Renal pelvis (tissue), 4 donors: ENCODE results near the gene SRPK2. TPM values are rescaled to one million over a fixed set of nuclear protein-coding genes. Genes with fewer than 3 reads are reported as not detected.

Experiments
- DNase-seq: peaks from one replicate; pipeline ENCODE4 v3.0.0-alpha.2; 2013
- polyA plus RNA-seq, 3 donors: library from polyadenylated mRNA; unstranded; fragments of 120-200 nt; gene quantifications; one replicate each; pipeline ENCODE4 v1.2.1, GENCODE V29; 2013; ENCODE audit not compliant: insufficient read length in 3 of 3

The SRPK2 gene
- polyA plus RNA-seq, 3 donors, result 46.1 to 47.5 (median 47.4) TPM

DNA sequence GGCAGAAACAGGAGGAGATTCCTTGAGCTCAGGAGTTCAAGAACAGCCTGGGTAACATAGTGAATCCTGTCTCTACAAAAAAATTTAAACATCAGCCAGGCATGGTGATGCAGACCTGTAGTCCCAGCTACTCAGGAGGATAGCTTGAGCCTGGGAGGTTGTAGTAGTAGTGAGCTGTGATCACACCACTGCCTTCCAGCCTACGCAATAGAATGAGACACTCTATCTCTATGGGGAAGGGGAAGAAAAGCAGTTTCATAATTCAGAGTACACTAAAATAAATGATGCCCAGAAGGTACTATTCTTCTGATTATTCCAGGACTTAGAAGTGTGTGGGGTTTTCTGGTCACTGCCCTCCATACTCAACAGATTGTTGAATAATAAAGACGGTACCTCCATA lies 197.4 kb downstream of the SRPK2 start:
- no peak for DNase-seq

DNA sequence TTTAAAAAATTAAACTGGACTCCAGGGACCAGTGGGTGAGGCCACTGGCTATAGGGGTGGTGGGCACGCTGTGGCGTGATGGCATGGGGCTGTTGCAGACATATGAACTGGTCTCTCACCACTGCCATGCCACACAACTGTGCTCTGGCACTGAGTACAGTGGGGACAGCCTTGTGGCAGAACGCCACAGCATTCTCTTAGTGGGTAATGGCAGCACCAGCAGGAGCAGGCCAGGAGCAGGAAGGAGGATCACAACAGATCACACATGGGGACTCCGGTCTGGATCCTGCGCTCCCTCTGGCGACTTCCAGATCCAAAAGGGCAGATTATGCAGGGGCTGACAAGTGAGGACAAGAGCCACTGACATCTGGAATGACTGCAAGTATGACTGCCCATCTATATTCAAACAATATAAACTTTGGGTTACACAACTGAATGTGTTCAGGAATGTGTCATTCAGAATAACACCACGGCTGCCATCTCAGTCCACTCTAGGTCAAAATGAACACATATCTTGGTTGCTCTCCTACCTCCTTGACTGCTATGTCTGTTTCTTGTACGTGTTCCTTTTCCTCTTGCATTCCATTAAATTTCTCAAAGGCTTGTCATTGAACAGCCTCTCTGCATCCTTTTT lies 198.7 kb downstream of the SRPK2 start:
- DNase-seq, result no peak

GRCh38 chr7:105188201-105188600 lies 200.5 kb downstream of the SRPK2 start:
- DNase-seq, result no peak

DNA sequence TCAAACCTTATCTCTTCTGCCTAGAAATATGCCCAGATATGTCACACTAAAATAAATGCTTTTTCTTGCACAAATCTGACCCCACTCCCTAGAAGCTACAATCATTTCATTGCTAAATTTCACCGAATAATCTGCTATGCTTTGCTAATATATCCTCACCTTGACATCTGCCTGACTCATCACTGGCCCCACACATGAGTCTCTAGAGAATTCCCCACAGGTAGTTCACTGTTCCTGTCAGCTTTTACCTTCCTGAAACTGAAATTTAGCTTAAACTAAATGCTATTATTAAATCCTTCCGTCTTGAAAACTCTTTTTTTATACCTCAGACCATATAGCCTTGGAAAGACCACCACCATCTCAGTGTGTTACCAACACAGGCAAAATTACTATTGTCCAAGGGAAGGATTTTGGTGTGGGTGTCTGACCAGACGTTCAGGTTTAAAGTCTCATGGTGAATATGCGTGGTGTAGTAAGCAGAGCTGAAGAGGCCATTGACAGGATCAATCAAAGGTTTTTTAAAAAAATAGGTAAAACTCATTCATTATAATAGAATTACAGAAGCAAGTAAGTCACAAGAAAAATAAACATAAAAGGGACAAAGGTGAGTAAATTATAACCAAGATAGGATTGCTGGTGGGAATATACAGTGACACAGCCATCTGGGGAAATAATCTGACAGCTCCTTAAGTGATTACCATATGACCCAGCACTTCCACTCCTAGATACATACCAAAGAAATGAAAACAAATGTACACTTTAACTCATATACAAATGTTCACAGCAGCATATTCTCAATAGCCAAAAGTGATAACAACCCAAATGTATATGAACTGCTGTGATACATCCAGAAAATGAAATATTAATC lies 201.2 kb downstream of the SRPK2 start:
- DNase-seq, result no peak

GRCh38 chr7:105185290-105186010 lies 203.3 kb downstream of the SRPK2 start:
- DNase-seq, result no peak

DNA sequence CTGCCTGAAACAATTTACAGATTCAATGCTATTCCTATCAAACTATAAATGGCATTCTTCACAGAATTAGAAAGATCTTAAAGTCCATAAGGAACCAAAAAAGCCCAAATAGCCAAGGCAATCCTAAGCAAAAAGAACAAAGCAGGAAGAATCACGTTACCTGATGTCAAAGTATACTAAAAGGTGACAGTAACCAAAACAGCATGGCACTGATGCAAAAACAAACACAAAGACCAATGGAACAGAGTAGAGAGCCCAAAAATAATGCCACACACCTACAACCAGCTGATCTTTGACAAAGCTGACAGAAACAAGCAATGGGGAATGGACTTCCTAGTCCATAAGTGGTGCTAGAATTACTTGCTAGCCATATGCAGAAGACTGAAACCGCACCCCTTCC lies 208.7 kb downstream of the SRPK2 start:
- no peak for DNase-seq

GRCh38 chr7:105178928-105179541 lies 209.7 kb downstream of the SRPK2 start:
- DNase-seq, result no peak

- no peak for DNase-seq
Observed at GRCh38 chr7:105178177-105178576, 210.5 kb downstream of the SRPK2 start.

- DNase-seq, result no peak
Observed at GRCh38 chr7:105177026-105177425, 211.7 kb downstream of the SRPK2 start.

- DNase-seq, result no peak
Observed at GRCh38 chr7:105173586-105173985, 215.1 kb downstream of the SRPK2 start.

DNA sequence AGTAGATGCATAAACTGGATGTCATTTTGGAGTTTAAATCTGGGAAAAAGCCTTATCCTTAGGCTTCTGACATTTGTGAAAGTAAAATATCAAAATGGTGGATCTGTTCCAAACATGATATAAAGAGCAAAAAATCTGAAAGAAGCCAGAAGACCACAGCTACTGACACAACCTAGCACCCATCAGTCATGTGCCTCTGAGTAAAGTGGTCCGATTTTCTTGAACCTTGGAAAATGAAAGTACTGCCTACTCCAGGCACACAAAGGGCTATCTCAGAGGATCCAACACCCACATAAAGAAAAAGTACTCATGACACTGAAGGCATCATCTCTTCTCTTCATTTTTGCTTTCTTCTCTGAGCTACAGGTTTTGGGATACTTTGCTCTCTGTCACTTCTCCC lies 224.0 kb downstream of the SRPK2 start:
- no peak for DNase-seq

- DNase-seq, result no peak
Observed at GRCh38 chr7:105163718-105164117, 225.0 kb downstream of the SRPK2 start.

GRCh38 chr7:105161366-105161765 lies 227.4 kb downstream of the SRPK2 start:
- no peak for DNase-seq

GRCh38 chr7:105157278-105157677 lies 231.4 kb downstream of the SRPK2 start:
- no peak for DNase-seq

DNA sequence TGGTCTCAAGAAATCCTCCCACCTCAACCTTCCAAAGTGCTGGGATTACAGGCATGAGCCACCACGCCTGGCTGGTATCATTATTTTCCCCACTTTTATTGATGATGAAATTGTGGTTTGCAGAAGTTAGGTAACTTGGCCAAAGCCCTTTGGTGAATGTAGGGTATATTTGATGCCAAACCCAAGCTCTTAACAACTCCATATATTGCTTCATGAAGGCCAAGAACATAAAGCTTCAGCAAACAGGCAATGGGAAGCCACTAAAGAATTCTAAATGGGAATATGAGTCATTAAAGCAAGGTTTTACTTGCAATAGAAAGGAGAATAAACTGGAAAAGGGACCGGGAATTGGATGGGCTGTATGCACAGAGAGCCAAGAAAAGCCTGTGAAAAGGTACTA lies 232.0 kb downstream of the SRPK2 start:
- no peak for DNase-seq

- no peak for DNase-seq
Observed at GRCh38 chr7:105154084-105154483, 234.6 kb downstream of the SRPK2 start.

- no peak for DNase-seq
Observed at GRCh38 chr7:105153531-105153930, 235.2 kb downstream of the SRPK2 start.

DNA sequence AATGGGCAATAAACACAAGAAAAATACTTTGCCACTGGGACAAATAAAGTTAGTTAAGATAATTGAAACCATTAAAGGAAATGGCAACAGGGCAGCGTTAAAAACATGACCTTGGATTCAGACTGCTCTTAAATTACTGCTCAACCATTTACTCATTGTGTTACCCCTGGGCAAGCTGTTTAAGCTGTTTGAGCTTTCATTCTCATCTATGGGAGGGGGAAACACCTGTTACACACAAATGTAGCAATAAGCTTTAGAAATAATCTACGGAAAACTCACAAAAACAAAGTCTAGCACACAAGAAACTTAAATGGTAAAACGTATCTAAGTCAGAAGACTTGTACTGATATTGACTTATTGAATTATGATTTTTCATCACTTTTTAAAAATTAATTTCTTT lies 237.6 kb downstream of the SRPK2 start:
- DNase-seq, result no peak

DNA sequence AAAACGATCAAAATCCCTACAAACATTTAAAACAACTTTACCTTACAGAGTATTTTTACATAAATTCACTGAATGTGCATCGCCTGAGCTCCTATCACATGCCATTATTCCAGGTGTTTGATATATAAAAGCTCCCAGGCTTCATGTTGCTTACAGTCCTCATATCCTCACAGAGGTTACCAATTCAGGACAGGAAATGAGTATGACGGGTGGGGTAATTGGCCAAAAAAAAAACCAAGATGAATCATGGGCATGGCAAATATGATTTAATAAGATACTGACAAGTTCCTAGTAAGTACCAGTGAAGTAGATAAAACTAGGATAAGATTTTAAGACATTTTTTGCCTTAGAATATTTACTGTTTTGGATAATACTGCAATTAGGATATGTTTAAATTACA lies 238.9 kb downstream of the SRPK2 start:
- no peak for DNase-seq

DNA sequence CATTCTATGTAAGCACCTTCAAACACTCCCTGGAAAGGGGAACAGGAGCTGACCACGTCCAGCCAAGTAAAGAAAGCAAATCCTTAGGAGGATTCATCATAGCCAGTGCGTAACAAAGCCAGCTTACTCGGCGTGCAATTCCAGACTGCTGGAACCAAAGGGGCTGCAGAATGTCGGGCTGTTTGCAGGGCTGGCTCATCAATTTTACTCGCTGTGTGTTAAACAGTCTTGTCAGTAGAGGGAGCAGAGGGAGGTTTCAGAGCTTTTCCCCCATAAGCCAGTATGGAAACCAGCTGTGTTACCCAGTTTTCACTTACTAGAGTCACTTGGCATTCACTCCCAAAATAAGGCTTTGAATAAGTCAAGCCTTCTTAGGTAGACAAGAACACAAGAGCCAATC lies 247.7 kb downstream of the SRPK2 start:
- DNase-seq, result peak; percentile 27

- DNase-seq, result no peak
Observed at GRCh38 chr7:105139381-105139780, 249.3 kb downstream of the SRPK2 start.

DNA sequence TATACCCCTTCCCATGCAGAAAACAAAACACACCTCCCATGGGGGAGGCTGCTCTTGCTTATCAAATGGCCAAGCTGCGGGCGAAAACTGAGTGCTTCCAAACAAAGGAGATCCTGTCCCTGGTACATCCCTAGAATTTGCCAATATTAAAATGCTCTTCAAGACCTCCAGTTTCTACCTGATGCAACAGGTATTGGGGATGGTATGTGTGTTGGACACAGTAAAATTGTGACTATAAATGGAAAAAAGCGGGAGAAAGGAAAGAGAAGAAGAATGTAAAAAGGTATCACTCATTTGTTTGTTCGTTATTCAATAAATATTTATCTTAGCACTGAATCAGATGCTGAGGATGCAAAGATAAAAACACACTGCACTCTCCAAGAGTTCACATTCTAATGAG lies 250.8 kb downstream of the SRPK2 start:
- no peak for DNase-seq
